Measurements from ENCODE around the gene QKI.

Gene QKI

DNA sequence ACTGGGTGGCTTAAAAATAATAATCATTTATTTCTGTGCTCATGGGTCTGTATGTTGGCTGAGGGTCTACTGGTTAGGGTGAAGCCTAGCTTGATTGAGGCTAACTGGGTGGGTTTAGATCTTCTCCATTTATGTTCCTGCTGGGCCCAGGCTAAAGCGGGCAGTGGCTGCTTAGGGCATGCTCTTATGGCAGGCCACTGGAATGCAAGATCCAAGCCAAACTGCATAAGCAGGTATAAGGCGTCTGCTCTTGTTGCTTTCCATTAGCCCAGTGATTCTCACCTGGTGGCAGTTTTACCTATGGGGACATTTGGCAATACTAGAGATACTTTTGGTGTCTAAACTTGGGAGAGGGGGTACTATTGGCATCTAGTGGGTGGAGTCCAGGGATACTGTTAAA lies 44.5 kb downstream of the QKI start:
- peaks cover 0 to 95% of the 10 kb centered on the region in 2 donors for H3K36me3 ChIP-seq (replicated peaks in 1 of 2; ENCODE audit: control insufficient read depth in 2 of 2, insufficient read depth in 2 of 2, low read length in 2 of 2)
- H3K27me3 ChIP-seq (ENCODE audit: control insufficient read depth in 3 of 3, insufficient read depth in 3 of 3, low read depth in 1 of 3, low read length in 3 of 3) = no peaks in the 10 kb centered on the region

DNA sequence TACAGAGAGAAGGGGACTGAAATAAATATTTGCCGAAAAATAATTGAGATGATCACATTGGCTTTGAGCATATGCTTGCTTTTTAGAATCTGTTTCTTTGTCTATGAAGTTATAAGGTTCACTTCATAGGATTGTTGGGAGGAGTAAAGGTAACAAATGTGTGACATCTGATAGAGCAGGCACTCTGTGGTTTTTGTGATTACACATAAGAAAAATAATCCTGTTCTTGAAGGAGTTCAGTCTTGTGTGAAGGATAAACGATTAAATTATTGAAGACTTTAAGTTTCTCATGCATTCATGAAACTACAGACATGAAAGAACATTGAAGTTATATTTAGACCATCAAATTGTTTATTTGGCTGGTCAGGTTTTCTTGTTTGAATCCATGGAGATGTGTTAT lies 45.0 kb downstream of the QKI start:
- Histone ChIP-seq H3K4me1 (ENCODE audit: control insufficient read depth in 2 of 2, insufficient read depth in 1 of 2, low read depth in 1 of 2, low read length in 2 of 2) (peaks cover 6 to 7% of the 10 kb centered on the region in 2 donors), H2BK5ac (ENCODE audit: low read length) (no peak overlapping the region), H3K18ac (ENCODE audit: low read length) (no peak overlapping the region), H3K9ac (ENCODE audit: low read depth, low read length, poor library complexity) (no peak overlapping the region), H3K36me3 (replicated peaks in 1 of 2; ENCODE audit: control insufficient read depth in 2 of 2, insufficient read depth in 2 of 2, low read length in 2 of 2) (peaks cover 0 to 95% of the 10 kb centered on the region in 2 donors), H4K91ac (ENCODE audit: low read depth, low read length, poor library complexity) (no peak overlapping the region), H3K79me1 (ENCODE audit: low read depth, low read length) (no peaks in the 10 kb centered on the region), H3K4me2 (ENCODE audit: insufficient read depth, low read length, poor library complexity, severe bottlenecking) (no peak overlapping the region), H4K8ac (ENCODE audit: low read depth, low read length) (no peak overlapping the region), H2AFZ (ENCODE audit: low read length) (no peak overlapping the region), H3K27ac (replicated peaks; ENCODE audit: low read length) (no peak overlapping the region), H3K14ac (ENCODE audit: low read length) (no peak overlapping the region), H3K27me3 (ENCODE audit: control insufficient read depth in 3 of 3, insufficient read depth in 3 of 3, low read depth in 1 of 3, low read length in 3 of 3) (no peaks in the 10 kb centered on the region), H3K4me3 (ENCODE audit: low read length in 2 of 2) (no peak overlapping the region), H2AK5ac (ENCODE audit: low read depth, low read length) (no peak overlapping the region), H2BK15ac (ENCODE audit: low read length) (no peak overlapping the region), H3K23ac (ENCODE audit: low read depth, low read length, poor library complexity) (no peak overlapping the region), H2BK12ac (ENCODE audit: low read length) (no peak overlapping the region), H3K9me3 (replicated peaks in 1 of 2; ENCODE audit: control insufficient read depth in 2 of 2, insufficient read depth in 1 of 2, low read depth in 1 of 2, low read length in 2 of 2) (peaks cover 0 to 35% of the 10 kb centered on the region in 2 donors), H2BK120ac (ENCODE audit: low read depth, low read length) (no peak overlapping the region), H3K4ac (ENCODE audit: low read length) (no peak overlapping the region)
- no peak for DNase-seq (ENCODE audit: low spot score)
- no CpG with 5 or more reads among the region's 2 CpGs for WGBS, 2 donors (ENCODE audit: extremely low coverage in 2 of 2, insufficient read length in 2 of 2, insufficient replicate concordance in 1 of 2)

More for the DNA sequence above, 44.5 kb downstream of the QKI start:
- Histone ChIP-seq H3K27ac (replicated peaks; ENCODE audit: low read length) (no peak overlapping the region), H3K79me1 (ENCODE audit: low read depth, low read length) (no peaks in the 10 kb centered on the region), H4K91ac (ENCODE audit: low read depth, low read length, poor library complexity) (no peak overlapping the region), H2AK5ac (ENCODE audit: low read depth, low read length) (no peak overlapping the region), H2AFZ (ENCODE audit: low read length) (no peak overlapping the region), H3K14ac (ENCODE audit: low read length) (no peak overlapping the region), H3K4me3 (ENCODE audit: low read length in 2 of 2) (no peak overlapping the region), H3K9ac (ENCODE audit: low read depth, low read length, poor library complexity) (no peak overlapping the region), H3K23ac (ENCODE audit: low read depth, low read length, poor library complexity) (no peak overlapping the region), H3K18ac (ENCODE audit: low read length) (no peak overlapping the region), H3K4me1 (ENCODE audit: control insufficient read depth in 2 of 2, insufficient read depth in 1 of 2, low read depth in 1 of 2, low read length in 2 of 2) (peaks cover 6 to 7% of the 10 kb centered on the region in 2 donors), H4K8ac (ENCODE audit: low read depth, low read length) (no peak overlapping the region), H3K4ac (ENCODE audit: low read length) (no peak overlapping the region), H2BK5ac (ENCODE audit: low read length) (no peak overlapping the region), H3K9me3 (replicated peaks in 1 of 2; ENCODE audit: control insufficient read depth in 2 of 2, insufficient read depth in 1 of 2, low read depth in 1 of 2, low read length in 2 of 2) (peaks cover 0 to 37% of the 10 kb centered on the region in 2 donors), H2BK15ac (ENCODE audit: low read length) (no peak overlapping the region), H2BK120ac (ENCODE audit: low read depth, low read length) (no peak overlapping the region), H2BK12ac (ENCODE audit: low read length) (no peak overlapping the region), H3K4me2 (ENCODE audit: insufficient read depth, low read length, poor library complexity, severe bottlenecking) (no peak overlapping the region)
- no CpG with 5 or more reads among the region's 2 CpGs for WGBS, 2 donors (ENCODE audit: extremely low coverage in 2 of 2, insufficient read length in 2 of 2, insufficient replicate concordance in 1 of 2)
- no peak for DNase-seq (ENCODE audit: low spot score)

DNA sequence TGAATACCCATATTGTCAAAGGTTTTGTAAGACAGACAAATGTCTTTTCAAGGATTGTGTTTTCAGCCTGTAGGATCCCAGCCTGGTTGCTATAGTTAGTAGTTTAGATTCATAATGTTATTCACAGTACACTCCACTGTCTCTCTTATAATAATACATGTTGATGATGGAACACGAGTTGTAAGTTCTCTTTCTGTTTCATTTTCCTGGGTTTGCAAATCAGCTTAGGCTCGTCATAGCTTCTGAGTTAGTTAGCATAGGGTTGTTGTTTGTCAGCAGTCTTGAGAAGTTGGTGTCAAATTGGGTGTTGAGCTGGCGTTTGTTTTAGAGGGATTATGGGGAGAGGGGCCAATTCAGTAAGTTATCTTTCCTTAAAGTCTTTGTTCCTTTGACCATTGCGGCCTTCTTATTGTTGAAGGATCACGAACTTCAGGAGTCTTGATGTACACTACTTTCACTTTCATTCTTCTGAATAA lies 45.8 kb downstream of the QKI start:
- H2BK120ac ChIP-seq (ENCODE audit: low read depth, low read length) = no peak overlapping the region

DNA sequence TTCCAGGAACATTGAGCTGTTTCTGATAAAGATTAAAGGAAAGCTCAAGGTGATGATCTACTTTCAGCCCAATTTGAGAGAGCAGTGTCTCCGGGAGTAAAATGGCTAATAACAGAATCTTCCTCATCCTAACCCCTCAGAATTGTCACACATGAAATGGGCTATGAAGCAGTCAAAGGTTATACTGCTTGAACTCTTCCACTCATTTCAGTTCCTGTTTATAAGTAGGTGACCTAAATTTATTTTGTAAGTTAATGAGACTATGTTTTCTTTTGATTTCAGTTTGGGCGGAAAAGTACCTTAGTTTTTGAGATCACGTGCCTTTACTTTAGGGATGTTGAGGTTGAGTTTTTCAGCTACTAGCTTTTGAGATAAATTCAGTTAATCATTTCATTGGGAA lies 47.2 kb downstream of the QKI start:
- Histone ChIP-seq H3K36me3 (replicated peaks in 1 of 2; ENCODE audit: control insufficient read depth in 2 of 2, insufficient read depth in 2 of 2, low read length in 2 of 2) (peaks cover 0 to 95% of the 10 kb centered on the region in 2 donors), H3K9ac (ENCODE audit: low read depth, low read length, poor library complexity) (no peak overlapping the region), H3K14ac (ENCODE audit: low read length) (no peak overlapping the region), H3K79me1 (ENCODE audit: low read depth, low read length) (peaks cover 3% of the 10 kb centered on the region), H2AFZ (ENCODE audit: low read length) (no peak overlapping the region), H2BK15ac (ENCODE audit: low read length) (no peak overlapping the region), H3K18ac (ENCODE audit: low read length) (no peak overlapping the region), H2AK5ac (ENCODE audit: low read depth, low read length) (no peak overlapping the region), H2BK12ac (ENCODE audit: low read length) (no peak overlapping the region), H4K91ac (ENCODE audit: low read depth, low read length, poor library complexity) (no peak overlapping the region), H3K9me3 (replicated peaks in 1 of 2; ENCODE audit: control insufficient read depth in 2 of 2, insufficient read depth in 1 of 2, low read depth in 1 of 2, low read length in 2 of 2) (peaks cover 0 to 34% of the 10 kb centered on the region in 2 donors), H3K4me3 (ENCODE audit: low read length in 2 of 2) (no peak overlapping the region), H3K4me2 (ENCODE audit: insufficient read depth, low read length, poor library complexity, severe bottlenecking) (no peak overlapping the region), H3K27ac (replicated peaks; ENCODE audit: low read length) (no peak overlapping the region), H2BK5ac (ENCODE audit: low read length) (no peak overlapping the region), H3K4me1 (ENCODE audit: control insufficient read depth in 2 of 2, insufficient read depth in 1 of 2, low read depth in 1 of 2, low read length in 2 of 2) (peaks cover 6 to 7% of the 10 kb centered on the region in 2 donors), H2BK120ac (ENCODE audit: low read depth, low read length) (no peak overlapping the region), H3K27me3 (ENCODE audit: control insufficient read depth in 3 of 3, insufficient read depth in 3 of 3, low read depth in 1 of 3, low read length in 3 of 3) (no peaks in the 10 kb centered on the region), H3K4ac (ENCODE audit: low read length) (no peak overlapping the region), H4K8ac (ENCODE audit: low read depth, low read length) (no peak overlapping the region), H3K23ac (ENCODE audit: low read depth, low read length, poor library complexity) (no peak overlapping the region)
- WGBS, 2 donors (ENCODE audit: extremely low coverage in 2 of 2, insufficient read length in 2 of 2, insufficient replicate concordance in 1 of 2) = no CpG with 5 or more reads among the region's 3 CpGs
- DNase-seq (ENCODE audit: low spot score) = no peak

More for the DNA sequence above, 45.8 kb downstream of the QKI start:
- no peak for DNase-seq (ENCODE audit: low spot score)
- H2AK5ac ChIP-seq (ENCODE audit: low read depth, low read length) = no peak overlapping the region
- H2AFZ ChIP-seq (ENCODE audit: low read length) = no peak overlapping the region
- H3K4me3 ChIP-seq (ENCODE audit: low read length in 2 of 2) = no peak overlapping the region
- no peak overlapping the region for H3K23ac ChIP-seq (ENCODE audit: low read depth, low read length, poor library complexity)
- no peak overlapping the region for H2BK12ac ChIP-seq (ENCODE audit: low read length)
- no peak overlapping the region for H3K14ac ChIP-seq (ENCODE audit: low read length)
- no peak overlapping the region for H3K4ac ChIP-seq (ENCODE audit: low read length)
- no peak overlapping the region for H3K4me2 ChIP-seq (ENCODE audit: insufficient read depth, low read length, poor library complexity, severe bottlenecking)
- H2BK5ac ChIP-seq (ENCODE audit: low read length) = no peak overlapping the region
- peaks cover 6 to 7% of the 10 kb centered on the region in 2 donors for H3K4me1 ChIP-seq (ENCODE audit: control insufficient read depth in 2 of 2, insufficient read depth in 1 of 2, low read depth in 1 of 2, low read length in 2 of 2)
- no peak overlapping the region for H3K27ac ChIP-seq (replicated peaks; ENCODE audit: low read length)
- H4K91ac ChIP-seq (ENCODE audit: low read depth, low read length, poor library complexity) = no peak overlapping the region
- H3K18ac ChIP-seq (ENCODE audit: low read length) = no peak overlapping the region
- no CpG with 5 or more reads among the region's 5 CpGs for WGBS, 2 donors (ENCODE audit: extremely low coverage in 2 of 2, insufficient read length in 2 of 2, insufficient replicate concordance in 1 of 2)
- peaks cover 0 to 95% of the 10 kb centered on the region in 2 donors for H3K36me3 ChIP-seq (replicated peaks in 1 of 2; ENCODE audit: control insufficient read depth in 2 of 2, insufficient read depth in 2 of 2, low read length in 2 of 2)
- H3K9me3 ChIP-seq (replicated peaks in 1 of 2; ENCODE audit: control insufficient read depth in 2 of 2, insufficient read depth in 1 of 2, low read depth in 1 of 2, low read length in 2 of 2) = peaks cover 0 to 34% of the 10 kb centered on the region in 2 donors
- no peak overlapping the region for H2BK15ac ChIP-seq (ENCODE audit: low read length)
- no peak overlapping the region for H3K9ac ChIP-seq (ENCODE audit: low read depth, low read length, poor library complexity)
- no peaks in the 10 kb centered on the region for H3K27me3 ChIP-seq (ENCODE audit: control insufficient read depth in 3 of 3, insufficient read depth in 3 of 3, low read depth in 1 of 3, low read length in 3 of 3)
- H4K8ac ChIP-seq (ENCODE audit: low read depth, low read length) = no peak overlapping the region
- peaks cover 3% of the 10 kb centered on the region for H3K79me1 ChIP-seq (ENCODE audit: low read depth, low read length)

Measured in neuronal stem cell (in vitro differentiated cells).